DND-41 (cell line): ENCODE data around the gene ARL5B.

Source experiments
- CTCF ChIP-seq: IDR thresholded peaks from 2 replicates; pipeline ENCODE4 v1.5.1; 2012; ENCODE audit warnings: borderline replicate concordance, low read length, moderate library complexity, mild to moderate bottlenecking; ENCODE audit not compliant: poor library complexity, severe bottlenecking; ENCODE audit errors: extremely low read depth
- EZH2 ChIP-seq: IDR thresholded peaks from 3 replicates; pipeline ENCODE4 v1.6.1; 2012; ENCODE audit warnings: borderline replicate concordance, low read depth, mild to moderate bottlenecking, moderate library complexity, low read length, inconsistent platforms; ENCODE audit not compliant: severe bottlenecking

DNA sequence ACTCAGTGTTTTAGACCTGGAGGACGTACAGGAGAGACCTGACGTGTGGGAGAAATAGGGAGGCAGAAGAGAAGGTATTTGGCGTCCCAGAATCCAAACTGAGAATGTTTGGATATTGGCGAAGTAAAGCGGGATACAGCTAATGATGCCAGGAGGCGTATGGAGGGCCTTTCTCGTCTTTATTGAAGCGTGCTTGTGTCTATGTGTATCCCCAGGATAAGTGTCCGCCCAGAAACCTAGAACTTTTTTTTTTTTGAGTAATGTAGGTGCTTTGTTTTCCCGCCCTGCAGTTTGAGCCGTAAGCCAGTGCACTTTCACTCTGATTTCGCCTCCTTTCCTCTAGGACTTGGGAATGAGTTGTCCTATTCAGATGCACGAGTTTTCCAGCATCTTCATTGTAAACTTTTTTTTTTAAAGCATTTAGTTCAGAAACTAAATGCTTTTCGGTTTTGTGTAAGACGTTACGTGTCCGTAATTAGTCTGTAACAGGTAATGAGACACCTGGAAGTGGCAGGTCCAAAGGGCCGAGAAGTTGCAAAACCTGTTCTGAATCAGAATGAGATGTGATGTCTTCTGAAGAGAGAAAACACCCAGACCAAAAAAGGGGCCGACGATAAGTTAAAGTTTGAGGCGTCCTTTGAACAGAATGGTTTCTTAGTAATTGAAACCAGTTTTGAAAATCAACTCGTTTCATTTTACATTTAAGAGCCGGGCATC, 746 bp downstream of the ARL5B start:
- TF ChIP-seq CTCF: no peak
- TF ChIP-seq EZH2: no peak
